ENCODE data around the gene CD82. TPM values are rescaled to one million over a fixed set of nuclear protein-coding genes. Genes with fewer than 3 reads are reported as not detected.

Gene CD82
- polyA plus RNA-seq, 1 of the 3 experiments (the other 2 are of a cell fraction): 39.2 TPM

DNA sequence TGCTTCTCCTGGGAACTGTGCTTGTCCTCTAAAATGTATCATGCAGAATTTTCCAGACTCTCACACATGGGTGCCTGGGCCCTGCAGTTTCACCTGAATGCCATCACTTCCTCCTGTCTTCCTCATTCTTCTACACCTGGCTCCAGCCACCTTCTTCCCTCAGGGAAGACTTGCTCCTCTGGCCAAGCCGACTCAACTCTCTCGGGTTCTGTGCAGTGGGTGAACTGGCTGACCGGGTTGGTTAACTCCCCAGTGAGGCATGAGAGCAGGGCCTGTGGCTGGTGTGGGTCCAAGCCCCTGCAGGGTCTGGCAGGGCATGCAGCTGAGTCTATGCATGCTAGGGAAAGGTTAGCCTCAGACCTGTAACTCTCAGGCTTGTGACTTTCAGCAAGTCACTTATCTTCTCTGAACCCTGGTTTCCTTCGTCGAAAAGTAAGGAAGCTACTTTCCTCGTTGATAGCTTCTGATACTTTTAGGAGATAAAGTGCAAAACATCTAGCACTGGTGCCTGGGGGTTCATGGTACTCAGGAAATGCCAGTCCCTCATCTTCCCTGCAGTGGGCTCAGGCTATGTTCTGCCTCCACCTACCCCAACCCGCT, 11.9 kb downstream of the CD82 start (continued):
- TF ChIP-seq IRF3 (IDR thresholded peaks at IDR 0.05; ENCODE audit: low read depth, low read length) (no peak), GABPA (IDR thresholded peaks at IDR 0.05; ENCODE audit: low read depth) (no peak), FOSL2 (IDR thresholded peaks at IDR 0.05; ENCODE audit: borderline replicate concordance, low read depth) (no peak), FOXM1 (IDR thresholded peaks at IDR 0.05; ENCODE audit: low read depth) (no peak)

- Histone ChIP-seq H3K27ac (ENCODE audit: low read depth in 2 of 2, low read length in 1 of 2) (no peak overlapping the region), H3K4me2 (no peak overlapping the region), H3K36me3 (replicated peaks in 1 of 2; ENCODE audit: control insufficient read depth in 1 of 2, insufficient read depth in 2 of 2, low read length in 1 of 2) (no peaks in the 10 kb centered on the region), H3K9me3 (no peaks in the 10 kb centered on the region), H4K20me1 (ENCODE audit: insufficient read depth) (no peaks in the 10 kb centered on the region), H3F3A (replicated peaks; ENCODE audit: insufficient read depth) (peaks cover 4% of the 10 kb centered on the region), H3K79me2 (ENCODE audit: insufficient read depth) (no peaks in the 10 kb centered on the region), H2AFZ (ENCODE audit: low read depth) (no peak overlapping the region), H3K9ac (no peak overlapping the region), H3K9me2 (no peaks in the 10 kb centered on the region), H3K27me3 (ENCODE audit: insufficient read depth) (no peaks in the 10 kb centered on the region), H3K4me1 (ENCODE audit: control insufficient read depth in 1 of 2, insufficient read depth in 2 of 2, low read depth in 1 of 2, low read length in 1 of 2) (peaks cover 21% of the 10 kb centered on the region in 2 experiments; a peak in 3 of 4 replicates), H3K4me3 (ENCODE audit: low read depth in 2 of 2, low read length in 1 of 2) (no peak overlapping the region)
- no peak for DNase-seq
- TF ChIP-seq FOXM1 (IDR thresholded peaks at IDR 0.05; ENCODE audit: low read depth) (no peak), MXI1 (IDR thresholded peaks at IDR 0.05; ENCODE audit: low read depth, low read length) (no peak), RXRA (IDR thresholded peaks at IDR 0.05; ENCODE audit: borderline replicate concordance, low read depth) (no peak)
- ChIA-PET POLR2A (no interaction called here), CTCF (interaction anchor here (0.8 to 1.6 kb wide), 6 partner anchors 14 to 525 kb away, joined by 3 to 5 read pairs (median 3); no protein-coding TSS in a partner anchor)
- WGBS (ENCODE audit: low lambda C conversion rate): 91% methylated on average over 5 of the region's 5 CpGs
Observed at GRCh38 chr11:44578279-44578678, 12.8 kb downstream of the CD82 start.

- H3K4me3 ChIP-seq (ENCODE audit: low read depth in 2 of 2, low read length in 1 of 2): no peak overlapping the region
- no peak overlapping the region for H3K4me2 ChIP-seq
- H3K9me2 ChIP-seq: no peaks in the 10 kb centered on the region
- H3K27me3 ChIP-seq (ENCODE audit: insufficient read depth): no peaks in the 10 kb centered on the region
- H3K9me3 ChIP-seq: no peaks in the 10 kb centered on the region
- POLR2A ChIA-PET: no interaction called here
- DNase-seq: no peak
- H3K36me3 ChIP-seq (replicated peaks in 1 of 2; ENCODE audit: control insufficient read depth in 1 of 2, insufficient read depth in 2 of 2, low read length in 1 of 2): no peaks in the 10 kb centered on the region
- H2AFZ ChIP-seq (ENCODE audit: low read depth): no peak overlapping the region
- H3K4me1 ChIP-seq (ENCODE audit: control insufficient read depth in 1 of 2, insufficient read depth in 2 of 2, low read depth in 1 of 2, low read length in 1 of 2): peaks cover 10 to 21% of the 10 kb centered on the region in 2 experiments; a peak in 3 of 4 replicates
- CTCF ChIA-PET: interaction anchor here (0.9 to 3.0 kb wide), 4 partner anchors 22 to 524 kb away, joined by 3 to 11 read pairs (median 3); no protein-coding TSS in a partner anchor
- no peaks in the 10 kb centered on the region for H4K20me1 ChIP-seq (ENCODE audit: insufficient read depth)
- TF ChIP-seq TAF1 (IDR thresholded peaks at IDR 0.05; ENCODE audit: borderline replicate concordance, low read depth, low read length) (no peak), CHD2 (IDR thresholded peaks at IDR 0.05; ENCODE audit: low read length, partially characterized antibody) (no peak), TCF12 (IDR thresholded peaks at IDR 0.05) (no peak), JUND (IDR thresholded peaks at IDR 0.05) (no peak), FOXM1 (IDR thresholded peaks at IDR 0.05; ENCODE audit: low read depth) (no peak), TEAD4 (IDR thresholded peaks at IDR 0.05; ENCODE audit: borderline replicate concordance, insufficient read depth) (no peak), USF2 (IDR thresholded peaks at IDR 0.05; ENCODE audit: borderline replicate concordance, low read depth, low read length) (no peak), EP300 (IDR thresholded peaks at IDR 0.05; ENCODE audit: borderline replicate concordance in 1 of 2, low read depth in 1 of 2, low read length in 1 of 2) (no peak), POLR2AphosphoS5 (IDR thresholded peaks at IDR 0.05; ENCODE audit: low read depth, low read length) (no peak)
- TF ChIP-seq, protein P1, sequence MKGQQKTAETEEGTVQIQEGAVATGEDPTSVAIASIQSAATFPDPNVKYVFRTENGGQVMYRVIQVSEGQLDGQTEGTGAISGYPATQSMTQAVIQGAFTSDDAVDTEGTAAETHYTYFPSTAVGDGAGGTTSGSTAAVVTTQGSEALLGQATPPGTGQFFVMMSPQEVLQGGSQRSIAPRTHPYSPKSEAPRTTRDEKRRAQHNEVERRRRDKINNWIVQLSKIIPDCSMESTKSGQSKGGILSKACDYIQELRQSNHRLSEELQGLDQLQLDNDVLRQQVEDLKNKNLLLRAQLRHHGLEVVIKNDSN (IDR thresholded peaks at IDR 0.05; ENCODE audit: borderline replicate concordance, low read depth): no peak
- TF ChIP-seq, protein P2, sequence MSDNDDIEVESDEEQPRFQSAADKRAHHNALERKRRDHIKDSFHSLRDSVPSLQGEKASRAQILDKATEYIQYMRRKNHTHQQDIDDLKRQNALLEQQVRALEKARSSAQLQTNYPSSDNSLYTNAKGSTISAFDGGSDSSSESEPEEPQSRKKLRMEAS (IDR thresholded peaks at IDR 0.05; ENCODE audit: low read depth): no peak
- TF ChIP-seq, protein P3, sequence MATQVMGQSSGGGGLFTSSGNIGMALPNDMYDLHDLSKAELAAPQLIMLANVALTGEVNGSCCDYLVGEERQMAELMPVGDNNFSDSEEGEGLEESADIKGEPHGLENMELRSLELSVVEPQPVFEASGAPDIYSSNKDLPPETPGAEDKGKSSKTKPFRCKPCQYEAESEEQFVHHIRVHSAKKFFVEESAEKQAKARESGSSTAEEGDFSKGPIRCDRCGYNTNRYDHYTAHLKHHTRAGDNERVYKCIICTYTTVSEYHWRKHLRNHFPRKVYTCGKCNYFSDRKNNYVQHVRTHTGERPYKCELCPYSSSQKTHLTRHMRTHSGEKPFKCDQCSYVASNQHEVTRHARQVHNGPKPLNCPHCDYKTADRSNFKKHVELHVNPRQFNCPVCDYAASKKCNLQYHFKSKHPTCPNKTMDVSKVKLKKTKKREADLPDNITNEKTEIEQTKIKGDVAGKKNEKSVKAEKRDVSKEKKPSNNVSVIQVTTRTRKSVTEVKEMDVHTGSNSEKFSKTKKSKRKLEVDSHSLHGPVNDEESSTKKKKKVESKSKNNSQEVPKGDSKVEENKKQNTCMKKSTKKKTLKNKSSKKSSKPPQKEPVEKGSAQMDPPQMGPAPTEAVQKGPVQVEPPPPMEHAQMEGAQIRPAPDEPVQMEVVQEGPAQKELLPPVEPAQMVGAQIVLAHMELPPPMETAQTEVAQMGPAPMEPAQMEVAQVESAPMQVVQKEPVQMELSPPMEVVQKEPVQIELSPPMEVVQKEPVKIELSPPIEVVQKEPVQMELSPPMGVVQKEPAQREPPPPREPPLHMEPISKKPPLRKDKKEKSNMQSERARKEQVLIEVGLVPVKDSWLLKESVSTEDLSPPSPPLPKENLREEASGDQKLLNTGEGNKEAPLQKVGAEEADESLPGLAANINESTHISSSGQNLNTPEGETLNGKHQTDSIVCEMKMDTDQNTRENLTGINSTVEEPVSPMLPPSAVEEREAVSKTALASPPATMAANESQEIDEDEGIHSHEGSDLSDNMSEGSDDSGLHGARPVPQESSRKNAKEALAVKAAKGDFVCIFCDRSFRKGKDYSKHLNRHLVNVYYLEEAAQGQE (IDR thresholded peaks at IDR 0.05; ENCODE audit: low read depth, low read length): no peak
- no peak overlapping the region for H3K9ac ChIP-seq
- H3K79me2 ChIP-seq (ENCODE audit: insufficient read depth): no peaks in the 10 kb centered on the region
- 74% methylated on average over 3 of the region's 6 CpGs for WGBS (ENCODE audit: low lambda C conversion rate)
- no peak overlapping the region for H3K27ac ChIP-seq (ENCODE audit: low read depth in 2 of 2, low read length in 1 of 2)
- H3F3A ChIP-seq (replicated peaks; ENCODE audit: insufficient read depth): peaks cover 4% of the 10 kb centered on the region
Observed at GRCh38 chr11:44579302-44579761, 13.9 kb downstream of the CD82 start.
